Naive thymus-derived CD4-positive, alpha-beta T cell (primary cell): ENCODE data around the gene TIRAP. TPM values are rescaled to one million over a fixed set of nuclear protein-coding genes. Genes with fewer than 3 reads are reported as not detected.
"Not testable (repeated sequence)": the region's sequence is repeated elsewhere in the genome, so short reads cannot be mapped to it uniquely, and the experiment has no call there.

Experiments
- ATAC-seq: fragments of 150-1000 bp; cut with Tn5 transposase; 2 replicates; pipeline ENCODE4 v1.10.0; 2021; ENCODE audit warnings: mild to moderate bottlenecking, moderate library complexity
- CTCF ChIA-PET: fragments of 350-600 bp; sonication (Branson Sonifier 250); formaldehyde crosslinking; loops from one replicate; lab custom pipeline; 2021; ENCODE audit warnings: antibody characterized with exemption; lab: Charles Lee
- POLR2A ChIA-PET: fragments of 350-600 bp; sonication (Branson Sonifier 250); formaldehyde crosslinking; loops from one replicate; lab custom pipeline; 2021; ENCODE audit warnings: antibody characterized with exemption, inconsistent platforms; lab: Charles Lee
- DNase-seq, 9 donors: peaks; one replicate each; pipeline versions ENCODE4 v3.0.0 to v3.0.0-alpha.2; 2020 to 2022; ENCODE audit warnings: mixed read lengths in 1 of 9
- H3K27ac ChIP-seq: one replicate; pipeline ENCODE4 v1.7.0; 2013; ENCODE audit warnings: mild to moderate bottlenecking, low read depth, low read length, moderate library complexity
- H3K27me3 ChIP-seq, 2 donors: one replicate each; pipeline ENCODE4 v1.7.0; 2013; ENCODE audit warnings: low read length in 2 of 2, mild to moderate bottlenecking in 2 of 2, moderate library complexity in 2 of 2; ENCODE audit not compliant: control insufficient read depth in 2 of 2, insufficient read depth in 2 of 2
- H3K36me3 ChIP-seq, 3 experiments: 1 replicate in 2 of 3; 2 replicates in 1 of 3; pipeline ENCODE4 v1.7.0; 2013; ENCODE audit warnings: low read length in 3 of 3, mild to moderate bottlenecking in 3 of 3, moderate library complexity in 1 of 3; ENCODE audit not compliant: insufficient read depth in 3 of 3, control insufficient read depth in 2 of 3
- H3K4me1 ChIP-seq, 2 donors: one replicate each; pipeline ENCODE4 v1.7.0; 2013; ENCODE audit warnings: low read length in 2 of 2, mild to moderate bottlenecking in 2 of 2, moderate library complexity in 1 of 2; ENCODE audit not compliant: control insufficient read depth in 2 of 2, insufficient read depth in 2 of 2
- H3K4me3 ChIP-seq: 2 replicates; pipeline ENCODE4 v1.7.0; 2013; ENCODE audit warnings: mild to moderate bottlenecking, low read length
- H3K9me3 ChIP-seq, 3 experiments: 1 replicate in 2 of 3; 2 replicates in 1 of 3; pipeline ENCODE4 v1.7.0; 2013; ENCODE audit warnings: low read length in 3 of 3; ENCODE audit not compliant: control insufficient read depth in 2 of 3
- H3K27ac Mint-ChIP-seq, 9 donors: one replicate each; pipeline ENCODE4 v1.8.0; 2020 to 2022; ENCODE audit warnings: mixed read lengths in 9 of 9, mild to moderate bottlenecking in 8 of 9, moderate library complexity in 5 of 9, inconsistent platforms in 2 of 9
- H3K27me3 Mint-ChIP-seq, 5 donors: one replicate each; pipeline ENCODE4 v1.8.0; 2021 to 2022; ENCODE audit warnings: mixed read lengths in 5 of 5, mild to moderate bottlenecking in 1 of 5
- H3K36me3 Mint-ChIP-seq, 5 donors: one replicate each; pipeline ENCODE4 v1.8.0; 2020 to 2022; ENCODE audit warnings: mixed read lengths in 5 of 5, mild to moderate bottlenecking in 3 of 5, inconsistent platforms in 1 of 5
- H3K4me1 Mint-ChIP-seq, 7 donors: one replicate each; pipeline ENCODE4 v1.8.0; 2020 to 2022; ENCODE audit warnings: mixed read lengths in 7 of 7, mild to moderate bottlenecking in 3 of 7, inconsistent platforms in 1 of 7
- H3K4me3 Mint-ChIP-seq, 10 donors: one replicate each; pipeline ENCODE4 v1.8.0; 2020 to 2022; ENCODE audit warnings: mild to moderate bottlenecking in 10 of 10, mixed read lengths in 10 of 10, moderate library complexity in 6 of 10, inconsistent platforms in 2 of 10
- H3K9me3 Mint-ChIP-seq, 11 donors: one replicate each; pipeline ENCODE4 v1.8.0; 2020 to 2022; ENCODE audit warnings: mixed read lengths in 11 of 11, mild to moderate bottlenecking in 4 of 11, inconsistent platforms in 1 of 11, moderate library complexity in 1 of 11
- intact Hi-C, 2 donors: fragments of 100-400 bp; cut with micrococcal nuclease; formaldehyde crosslinking; loops; one replicate each; pipeline ENCODE4 v1.15.1; 2023
- polyA plus RNA-seq, 2 donors: library from polyadenylated mRNA; unstranded; fragments of 300-500 nt; fragmentation: Illumina TruSeq; gene quantifications; one replicate each; pipeline ENCODE4 v1.2.3, GENCODE V29; 2021
- total RNA-seq, 6 experiments: library from RNA in 5 of 6; stranded (reverse) in 5 of 6; gene quantifications; 1 replicate in 5 of 6; 2 replicates in 1 of 6; pipeline ENCODE4 v1.2.3 and lab custom pipeline; 2021 to 2026

Gene TIRAP
- total and polyA plus RNA-seq, 7 experiments from 2014 or later, result 9.6 to 21.5 (median 16.3) TPM

GRCh38 chr11:126304457-126305075, 21.7 kb downstream of the TIRAP start:
- H3K4me1 Mint-ChIP-seq, result peaks cover 19 to 54% (median 45%) of the 10 kb centered on the region in 7 donors
- Histone ChIP-seq H3K4me3 (peak overlapping the region; percentile 100), H3K27ac (peak overlapping the region; percentile 97), H3K4me1 (peaks cover 18 to 20% of the 10 kb centered on the region in 2 donors), H3K36me3 (peaks cover 0 to 26% (median 3%) of the 10 kb centered on the region in 3 experiments), H3K27me3 (no peaks in the 10 kb centered on the region), H3K9me3 (no peaks in the 10 kb centered on the region)
- H3K4me3 Mint-ChIP-seq, result peak overlapping the region; percentile 91 to 99 (median 97)
- intact Hi-C loops, result loop anchor here (1.0 to 5.0 kb wide), 12 partner anchors 14 to 1193 kb away; partner anchors contain the start of genes FAM118B (in 2 of the 2), FOXRED1 (in 2 of the 2), RPUSD4 (in 2 of the 2) and ST3GAL4 (in 2 of the 2)
- H3K36me3 Mint-ChIP-seq, result peaks cover 0 to 19% (median 5%) of the 10 kb centered on the region in 5 donors
- ATAC-seq, result no peak
- no peaks in the 10 kb centered on the region for H3K27me3 Mint-ChIP-seq
- H3K9me3 Mint-ChIP-seq, result no peaks in the 10 kb centered on the region
- ChIA-PET POLR2A (interaction anchor here (0.7 to 2.6 kb wide), 7 partner anchors 14 to 680 kb away, joined by 3 to 29 read pairs (median 5); partner anchors contain the start of genes CHEK1, FOXRED1, SRPRA and TIRAP), CTCF (interaction anchor here (1.0 kb wide), 1 partner anchor 13 kb away, joined by 3 read pairs; no protein-coding TSS in a partner anchor)
- DNase-seq, result no peak
- H3K27ac Mint-ChIP-seq, result peak overlapping the region; percentile 87 to 99 (median 96)

- H3K4me1 ChIP-seq, result peaks cover 18 to 20% of the 10 kb centered on the region in 2 donors
- H3K9me3 Mint-ChIP-seq, result no peaks in the 10 kb centered on the region
- ChIA-PET POLR2A (interaction anchor here (0.5 to 2.6 kb wide), 4 partner anchors 9 to 37 kb away, joined by 3 to 29 read pairs (median 12); partner anchors contain the start of genes FOXRED1, SRPRA and TIRAP), CTCF (no interaction called here)
- no peaks in the 10 kb centered on the region for H3K9me3 ChIP-seq
- ATAC-seq (no peak), DNase-seq (no peak)
- H3K36me3 Mint-ChIP-seq, result peaks cover 4 to 22% (median 8%) of the 10 kb centered on the region in 5 donors
- H3K4me1 Mint-ChIP-seq, result peaks cover 19 to 66% (median 53%) of the 10 kb centered on the region in 7 donors
- H3K36me3 ChIP-seq, result peaks cover 0 to 33% (median 3%) of the 10 kb centered on the region in 3 experiments
- H3K27me3 Mint-ChIP-seq, result no peaks in the 10 kb centered on the region
- H3K4me3 Mint-ChIP-seq, result peak overlapping the region; percentile 61 to 87 (median 73)
- H3K27ac ChIP-seq, result no peak overlapping the region
- no peaks in the 10 kb centered on the region for H3K27me3 ChIP-seq
- no peak overlapping the region for H3K4me3 ChIP-seq
- peak overlapping the region; percentile 50 to 87 (median 78) for H3K27ac Mint-ChIP-seq
- intact Hi-C loops, result loop anchor here (2.0 kb wide), 2 partner anchors 13 to 49 kb away; partner anchors contain the start of gene ST3GAL4 (in 1 of the 2)
These were observed 22.8 kb downstream of the TIRAP start for GRCh38 chr11:126305699-126306098.

DNA sequence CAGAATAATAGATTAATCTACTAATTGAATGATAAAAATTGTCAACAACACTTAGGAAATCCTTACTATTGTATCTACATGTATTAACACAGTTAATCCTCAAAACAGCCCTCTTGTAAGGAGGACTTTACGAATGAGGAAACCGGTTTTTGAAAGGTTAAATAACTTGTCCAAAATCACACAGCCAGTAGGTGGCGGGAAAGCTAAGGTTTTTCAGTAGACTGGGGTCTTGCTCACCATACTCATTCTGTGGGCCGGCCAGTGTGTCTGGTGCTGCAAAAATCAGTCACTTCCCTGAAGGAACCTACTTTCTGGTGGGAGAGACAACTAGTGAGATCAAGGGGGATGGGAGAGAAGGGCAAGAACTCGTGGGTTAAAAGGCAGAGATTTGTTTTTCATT, 24.8 kb downstream of the TIRAP start:
- ATAC-seq (no peak), DNase-seq (no peak)
- intact Hi-C loops, result no loop called here
- Histone ChIP-seq H3K9me3 (no peaks in the 10 kb centered on the region), H3K27me3 (no peaks in the 10 kb centered on the region), H3K4me3 (no peak overlapping the region), H3K27ac (no peak overlapping the region), H3K36me3 (peaks cover 0 to 36% (median 3%) of the 10 kb centered on the region in 3 experiments), H3K4me1 (peaks cover 18 to 20% of the 10 kb centered on the region in 2 donors)
- Mint-ChIP-seq H3K27ac (peak overlapping the region in 6 of 9 donors; percentile 11 to 60 (median 46)), H3K4me1 (peaks cover 28 to 70% (median 61%) of the 10 kb centered on the region in 7 donors), H3K27me3 (no peaks in the 10 kb centered on the region), H3K4me3 (peak overlapping the region in 3 of 10 donors; percentile 10 to 50 (median 16)), H3K36me3 (peaks cover 4 to 28% (median 15%) of the 10 kb centered on the region in 5 donors), H3K9me3 (no peaks in the 10 kb centered on the region)
- ChIA-PET CTCF (interaction anchor here (0.9 to 1.6 kb wide), 2 partner anchors 11 to 173 kb away, joined by 3 to 5 read pairs; no protein-coding TSS in a partner anchor), POLR2A (no interaction called here)

- Histone ChIP-seq H3K4me1 (peaks cover 14 to 18% of the 10 kb centered on the region in 2 donors), H3K4me3 (no peak overlapping the region), H3K36me3 (peaks cover 0 to 36% (median 3%) of the 10 kb centered on the region in 3 experiments), H3K27ac (no peak overlapping the region), H3K27me3 (no peaks in the 10 kb centered on the region), H3K9me3 (no peaks in the 10 kb centered on the region)
- Mint-ChIP-seq H3K27ac (peak overlapping the region in 3 of 9 donors; percentile 11 to 60 (median 28)), H3K27me3 (no peaks in the 10 kb centered on the region), H3K9me3 (no peaks in the 10 kb centered on the region), H3K4me1 (peaks cover 28 to 65% (median 56%) of the 10 kb centered on the region in 7 donors), H3K36me3 (peaks cover 4 to 29% (median 16%) of the 10 kb centered on the region in 5 donors), H3K4me3 (no peak overlapping the region)
- POLR2A ChIA-PET, result no interaction called here
- intact Hi-C loops, result no loop called here
- DNase-seq (no peak), ATAC-seq (no peak)
- CTCF ChIA-PET, result interaction anchor here (1.6 kb wide), 1 partner anchor 11 kb away, joined by 5 read pairs; no protein-coding TSS in a partner anchor
These were observed 25.4 kb downstream of the TIRAP start for GRCh38 chr11:126308271-126308671.

- not testable (repeated sequence) for ATAC-seq
These were observed 25.9 kb downstream of the TIRAP start for GRCh38 chr11:126308771-126309170.

More at GRCh38 chr11:126308771-126309170, 25.9 kb downstream of the TIRAP start:
- H3K4me3 ChIP-seq, H3K27me3 ChIP-seq, DNase-seq, H3K27ac Mint-ChIP-seq, intact Hi-C loops, H3K9me3 ChIP-seq, H3K27me3 Mint-ChIP-seq, H3K9me3 Mint-ChIP-seq, H3K27ac ChIP-seq: not testable (repeated sequence)
- Histone ChIP-seq H3K4me1 (peaks cover 13 to 18% of the 10 kb centered on the region in 2 donors), H3K36me3 (peaks cover 0 to 34% (median 3%) of the 10 kb centered on the region in 3 experiments)
- ChIA-PET POLR2A (interaction anchor here (0.6 kb wide), 1 partner anchor 9 kb away, joined by 3 read pairs; no protein-coding TSS in a partner anchor), CTCF (interaction anchor here (1.6 to 3.3 kb wide), 2 partner anchors 10 to 172 kb away, joined by 5 to 21 read pairs; no protein-coding TSS in a partner anchor)
- Mint-ChIP-seq H3K36me3 (peaks cover 4 to 33% (median 16%) of the 10 kb centered on the region in 5 donors), H3K4me3 (peak overlapping the region in 1 of 10 donors; percentile 59), H3K4me1 (peaks cover 28 to 61% (median 53%) of the 10 kb centered on the region in 7 donors)
